Epithelial cell of proximal tubule (primary cell): ENCODE measurements around the gene HCAR3. TPM values are rescaled to one million over a fixed set of nuclear protein-coding genes. Genes with fewer than 3 reads are reported as not detected.
A peak's percentile ranks its signal among the peaks of the same experiment; 100 is the strongest.

ENCODE experiments used
- DNase-seq: peaks from one replicate; pipeline ENCODE4 v3.0.0-alpha.2; 2011; ENCODE audit warnings: low read depth
- H3K4me3 ChIP-seq: 2 replicates; pipeline ENCODE4 v1.5.1; 2011; ENCODE audit warnings: low read depth, mild to moderate bottlenecking, low read length
- CTCF ChIP-seq: conservative IDR thresholded peaks from 2 replicates; pipeline ENCODE4 v1.5.1; 2012; ENCODE audit warnings: low read depth, mild to moderate bottlenecking, low read length
- total RNA-seq: library from RNA; depleted of rRNA; stranded (reverse); fragments of >200 nt; gene quantifications from 2 replicates; pipeline ENCODE4 v1.2.3, GENCODE V29; 2015

Gene HCAR3
- total RNA-seq, 1 donor from 2014 or later = not detected

- DNase-seq = peak; percentile 50
Measured at GRCh38 chr12:122669397-122670070, 47.1 kb downstream of the HCAR3 start.

GRCh38 chr12:122668268-122668667 lies 48.3 kb downstream of the HCAR3 start:
- no peak overlapping the region for H3K4me3 ChIP-seq
- no peak for TF ChIP-seq CTCF
- no peak for DNase-seq

More at GRCh38 chr12:122669397-122670070, 47.1 kb downstream of the HCAR3 start:
- no peak for TF ChIP-seq CTCF
- no peak overlapping the region for H3K4me3 ChIP-seq

- no peak for DNase-seq
- H3K4me3 ChIP-seq = no peak overlapping the region
- TF ChIP-seq CTCF = no peak
Measured at GRCh38 chr12:122665759-122666158, 50.9 kb downstream of the HCAR3 start.

GRCh38 chr12:122665349-122665748 lies 51.3 kb downstream of the HCAR3 start:
- DNase-seq = no peak
- no peak for TF ChIP-seq CTCF
- no peak overlapping the region for H3K4me3 ChIP-seq

Other genes starting within 250 kb of the HCAR3 start
- gene ZCCHC8, start 215.9 kb downstream of the HCAR3 start, total RNA-seq = 23.3 and 25.0 TPM in 2 replicates
- gene RSRC2, start 189.9 kb downstream of the HCAR3 start, total RNA-seq = 44.9 and 72.4 TPM in 2 replicates
- 45.2 and 61.2 TPM in 2 replicates for gene KNTC1, start 189.6 kb downstream of the HCAR3 start, total RNA-seq
- not detected in 2 replicates for gene HCAR2, start 13.5 kb downstream of the HCAR3 start, total RNA-seq
- gene HCAR1, start 14.0 kb upstream of the HCAR3 start, total RNA-seq = 0.46 and 2.1 TPM in 2 replicates
- gene DENR, start 36.0 kb upstream of the HCAR3 start, total RNA-seq = 49.1 and 51.1 TPM in 2 replicates
- 0.12 and 0.58 TPM in 2 replicates for gene CCDC62, start 57.8 kb upstream of the HCAR3 start, total RNA-seq
- gene HIP1R, start 118.6 kb upstream of the HCAR3 start, total RNA-seq = 66.4 and 91.0 TPM in 2 replicates
- 58.9 and 73.4 TPM in 2 replicates for gene VPS37B, start 179.3 kb upstream of the HCAR3 start, total RNA-seq
- 4.0 and 8.4 TPM in 2 replicates for gene ABCB9, start 249.7 kb upstream of the HCAR3 start, total RNA-seq